GM20000 (cell line): ENCODE data around the gene DNMT3A.

Experiments
- DNase-seq: peaks from one replicate; pipeline ENCODE4 v3.0.0; 2012; ENCODE audit warnings: low spot score
- CTCF ChIP-seq: IDR thresholded peaks from 2 replicates; pipeline ENCODE4 v1.5.1; 2012; ENCODE audit warnings: mild to moderate bottlenecking, control low read depth; ENCODE audit errors: extremely low read depth, missing control alignments

DNMT3A gene

DNA sequence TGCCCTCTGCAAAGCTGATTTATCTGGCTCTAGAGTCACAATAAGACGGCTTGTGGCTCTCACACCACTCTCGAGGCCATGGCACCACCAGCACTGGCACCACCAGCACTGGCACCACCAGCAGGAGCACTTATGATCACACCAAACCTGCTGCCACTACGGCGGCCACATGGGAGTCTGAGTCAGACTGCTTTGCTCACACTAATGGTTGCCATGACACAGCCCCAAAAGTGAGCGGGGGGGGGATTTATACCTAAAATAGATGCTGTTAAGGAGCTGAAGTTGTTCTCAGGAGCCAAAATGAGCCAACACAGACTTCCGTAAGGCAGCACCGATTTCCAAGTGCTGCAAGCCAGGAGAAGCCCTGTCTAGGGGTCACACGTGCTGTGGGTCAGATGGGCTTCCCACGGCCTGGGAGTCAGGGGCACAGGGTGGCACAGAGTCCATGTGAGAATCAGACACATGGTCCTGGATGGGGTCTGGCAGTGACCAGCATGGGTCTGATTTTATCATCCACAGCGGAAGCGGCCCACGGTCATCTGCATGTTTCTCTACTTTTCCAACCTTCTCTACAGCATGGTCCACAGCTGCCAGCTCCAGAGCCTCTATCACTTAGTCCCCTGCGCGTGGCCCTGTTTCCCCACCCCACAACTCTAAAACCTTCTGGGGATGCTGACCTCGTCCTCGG, 16.7 kb downstream of the DNMT3A start:
- no peak for DNase-seq
- TF ChIP-seq CTCF = no peak

GRCh38 chr2:25324251-25324650, 17.5 kb downstream of the DNMT3A start:
- no peak for DNase-seq
- TF ChIP-seq CTCF = no peak

- no peak for TF ChIP-seq CTCF
- DNase-seq = no peak
Measured at GRCh38 chr2:25323610-25324189, 18.0 kb downstream of the DNMT3A start.

DNA sequence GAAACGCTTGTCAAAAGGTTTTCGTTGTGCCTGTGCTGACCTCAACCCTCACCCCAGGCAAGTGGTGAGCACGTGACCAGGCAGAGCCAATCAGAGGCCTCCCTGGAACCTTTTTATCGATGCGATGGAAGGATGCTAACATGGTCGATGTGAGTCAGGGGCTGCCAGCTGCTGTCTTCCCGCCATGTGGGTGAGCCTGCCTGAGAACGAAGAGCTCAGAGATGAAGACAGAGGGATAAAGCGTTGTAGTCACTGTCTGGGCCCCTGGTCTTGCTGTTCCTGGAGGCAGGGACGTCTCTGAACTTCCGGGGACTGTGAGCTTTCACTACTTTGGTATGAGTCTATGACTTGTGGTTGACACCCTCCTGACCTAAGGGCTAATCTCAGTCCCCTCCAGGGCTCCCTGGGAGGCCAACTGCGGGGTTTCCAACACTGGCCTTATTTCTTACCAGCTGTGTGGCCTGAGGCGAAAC, 18.6 kb downstream of the DNMT3A start:
- DNase-seq = no peak
- no peak for TF ChIP-seq CTCF

GRCh38 chr2:25322312-25322711, 19.4 kb downstream of the DNMT3A start:
- TF ChIP-seq CTCF = no peak
- no peak for DNase-seq

DNA sequence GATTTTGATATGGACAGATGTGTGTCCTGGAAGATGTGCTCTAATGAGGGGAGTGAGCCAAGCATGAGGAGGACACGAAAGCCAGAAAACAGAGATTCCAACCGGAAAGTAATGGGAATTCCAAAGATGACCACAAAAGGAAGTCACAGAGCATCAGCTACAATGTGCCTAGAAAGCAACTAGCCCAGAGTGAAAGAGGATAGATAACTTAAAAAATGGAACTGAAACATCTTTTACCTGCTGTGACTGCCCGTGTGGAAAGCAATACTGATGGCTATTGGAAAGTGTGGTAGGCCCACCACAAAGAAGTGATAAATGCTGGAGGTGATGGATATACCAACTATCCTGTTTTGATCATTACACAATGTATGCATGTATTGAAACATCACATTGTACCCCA, 21.6 kb downstream of the DNMT3A start:
- no peak for TF ChIP-seq CTCF

DNA sequence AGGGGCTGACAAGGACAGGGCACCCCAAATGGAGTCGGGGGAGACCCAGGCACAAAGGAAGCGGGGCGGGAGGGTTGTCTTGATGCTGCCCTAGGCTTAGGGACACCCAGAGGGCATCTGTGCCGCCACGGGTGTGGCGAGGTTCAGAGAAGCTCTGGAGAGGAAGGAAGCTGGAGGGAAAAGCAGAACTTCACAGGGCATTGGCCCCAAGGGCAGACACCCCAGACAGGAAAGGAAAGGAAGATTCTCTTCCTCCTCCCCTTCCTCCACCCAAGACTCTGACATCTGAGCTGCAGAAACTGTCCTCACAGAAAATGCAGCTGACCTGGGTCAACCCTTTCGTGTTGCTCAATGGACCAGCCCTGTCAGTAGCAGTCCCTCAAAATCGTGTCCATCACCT, 25.6 kb downstream of the DNMT3A start:
- TF ChIP-seq CTCF = no peak
- no peak for DNase-seq

More for the DNA sequence above, 21.6 kb downstream of the DNMT3A start:
- no peak for DNase-seq
